Measurements from ENCODE around the gene DHODH.

- TF ChIP-seq CTCF (IDR thresholded peaks at IDR 0.05) (peak in 2 of 4 experiments; percentile 23 to 29), POLR2AphosphoS5 (IDR thresholded peaks at IDR 0.05) (peak; percentile 61)
Measured at GRCh38 chr16:72008424-72009216, at the start of gene DHODH.

Data from gastroesophageal sphincter (tissue), 3 donors.